Esophagus squamous epithelium (tissue), 4 donors: ENCODE measurements around the gene GLIS1.

Source experiments
- POLR2A ChIP-seq, 4 donors: fragments of 450-650 bp; IDR thresholded peaks; one replicate each; pipeline ENCODE4 v1.6.1; 2017; ENCODE audit warnings: antibody characterized with exemption in 4 of 4, mild to moderate bottlenecking in 4 of 4, moderate library complexity in 3 of 4
- TF ChIP-seq, protein P1 (sequence below), 6 experiments: fragments of 450-650 bp in 4 of 6; fragments of 200-600 bp in 2 of 6; sonication (generic) in 2 of 6; IDR thresholded peaks; one replicate each; pipeline ENCODE4 v1.5.1; 2016 to 2019; ENCODE audit warnings: antibody characterized with exemption in 6 of 6, mild to moderate bottlenecking in 4 of 6, moderate library complexity in 4 of 6

DNA sequence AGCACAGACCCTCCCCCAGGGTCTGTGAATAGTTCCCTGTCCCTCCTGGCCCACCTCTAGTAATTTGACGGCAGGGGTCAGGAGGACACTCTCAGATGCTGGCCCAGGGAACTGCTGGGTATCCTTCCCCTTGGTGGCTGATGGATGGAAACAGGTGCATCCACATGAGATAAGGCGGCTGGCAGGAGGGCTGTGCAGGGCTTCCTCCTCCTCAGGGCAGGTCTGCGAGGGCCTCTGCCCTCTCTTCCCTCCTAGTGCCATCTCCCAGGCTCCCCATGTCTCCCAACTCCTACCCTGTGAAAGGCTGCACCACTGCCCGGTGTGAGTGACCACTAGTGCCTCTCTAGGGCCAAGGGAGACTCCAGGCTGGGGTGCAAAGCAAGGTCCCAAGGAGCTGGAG, 123.9 kb downstream of the GLIS1 start:
- TF ChIP-seq, protein P1, sequence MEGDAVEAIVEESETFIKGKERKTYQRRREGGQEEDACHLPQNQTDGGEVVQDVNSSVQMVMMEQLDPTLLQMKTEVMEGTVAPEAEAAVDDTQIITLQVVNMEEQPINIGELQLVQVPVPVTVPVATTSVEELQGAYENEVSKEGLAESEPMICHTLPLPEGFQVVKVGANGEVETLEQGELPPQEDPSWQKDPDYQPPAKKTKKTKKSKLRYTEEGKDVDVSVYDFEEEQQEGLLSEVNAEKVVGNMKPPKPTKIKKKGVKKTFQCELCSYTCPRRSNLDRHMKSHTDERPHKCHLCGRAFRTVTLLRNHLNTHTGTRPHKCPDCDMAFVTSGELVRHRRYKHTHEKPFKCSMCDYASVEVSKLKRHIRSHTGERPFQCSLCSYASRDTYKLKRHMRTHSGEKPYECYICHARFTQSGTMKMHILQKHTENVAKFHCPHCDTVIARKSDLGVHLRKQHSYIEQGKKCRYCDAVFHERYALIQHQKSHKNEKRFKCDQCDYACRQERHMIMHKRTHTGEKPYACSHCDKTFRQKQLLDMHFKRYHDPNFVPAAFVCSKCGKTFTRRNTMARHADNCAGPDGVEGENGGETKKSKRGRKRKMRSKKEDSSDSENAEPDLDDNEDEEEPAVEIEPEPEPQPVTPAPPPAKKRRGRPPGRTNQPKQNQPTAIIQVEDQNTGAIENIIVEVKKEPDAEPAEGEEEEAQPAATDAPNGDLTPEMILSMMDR (IDR thresholded peaks at IDR 0.05) = no peak
- TF ChIP-seq POLR2A (IDR thresholded peaks at IDR 0.05) = no peak
